Mammary epithelial cell (primary cell): ENCODE measurements around the gene VSIG10L2.

Experiments
- EZH2 ChIP-seq: IDR thresholded peaks from 2 replicates; pipeline ENCODE4 v1.6.1; 2012; ENCODE audit warnings: low read length, inconsistent platforms, borderline replicate concordance
- TF ChIP-seq, protein P1 (sequence below), 2 donors: IDR thresholded peaks in 1 of 2; conservative IDR thresholded peaks in 1 of 2; 2 replicates each; pipeline ENCODE4 v1.5.1; 2011 to 2012; ENCODE audit warnings: inconsistent platforms in 2 of 2, low read length in 2 of 2, mild to moderate bottlenecking in 2 of 2, control low read depth in 1 of 2, low read depth in 1 of 2; ENCODE audit not compliant: insufficient read depth in 1 of 2; ENCODE audit errors: extremely low read depth in 1 of 2

DNA sequence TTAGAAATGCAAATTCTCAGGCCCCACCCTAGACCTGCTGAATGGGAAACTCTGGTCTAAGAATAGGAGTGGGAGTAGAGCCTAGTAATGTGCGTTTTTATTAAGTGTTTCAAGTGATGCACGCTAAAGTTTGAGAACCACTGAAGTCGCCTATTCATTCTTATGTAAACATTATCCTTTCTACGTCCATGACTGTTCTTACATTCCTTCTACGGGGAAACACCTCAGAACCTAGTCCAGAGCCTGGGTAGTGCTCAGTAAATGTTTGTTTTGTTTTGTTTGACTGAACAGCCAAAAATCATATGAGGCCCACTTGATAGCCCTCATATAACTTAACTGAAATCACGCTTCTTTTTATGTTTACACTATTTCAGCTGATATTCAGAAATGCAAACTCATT, 29.8 kb downstream of the VSIG10L2 start:
- no peak for TF ChIP-seq EZH2
- TF ChIP-seq, protein P1, sequence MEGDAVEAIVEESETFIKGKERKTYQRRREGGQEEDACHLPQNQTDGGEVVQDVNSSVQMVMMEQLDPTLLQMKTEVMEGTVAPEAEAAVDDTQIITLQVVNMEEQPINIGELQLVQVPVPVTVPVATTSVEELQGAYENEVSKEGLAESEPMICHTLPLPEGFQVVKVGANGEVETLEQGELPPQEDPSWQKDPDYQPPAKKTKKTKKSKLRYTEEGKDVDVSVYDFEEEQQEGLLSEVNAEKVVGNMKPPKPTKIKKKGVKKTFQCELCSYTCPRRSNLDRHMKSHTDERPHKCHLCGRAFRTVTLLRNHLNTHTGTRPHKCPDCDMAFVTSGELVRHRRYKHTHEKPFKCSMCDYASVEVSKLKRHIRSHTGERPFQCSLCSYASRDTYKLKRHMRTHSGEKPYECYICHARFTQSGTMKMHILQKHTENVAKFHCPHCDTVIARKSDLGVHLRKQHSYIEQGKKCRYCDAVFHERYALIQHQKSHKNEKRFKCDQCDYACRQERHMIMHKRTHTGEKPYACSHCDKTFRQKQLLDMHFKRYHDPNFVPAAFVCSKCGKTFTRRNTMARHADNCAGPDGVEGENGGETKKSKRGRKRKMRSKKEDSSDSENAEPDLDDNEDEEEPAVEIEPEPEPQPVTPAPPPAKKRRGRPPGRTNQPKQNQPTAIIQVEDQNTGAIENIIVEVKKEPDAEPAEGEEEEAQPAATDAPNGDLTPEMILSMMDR (conservative IDR thresholded peaks at IDR 0.05 in 1 of 2, IDR thresholded peaks at IDR 0.05 in 1 of 2; ENCODE audit: extremely low read depth in 1 of 2, insufficient read depth in 1 of 2, low read depth in 1 of 2, low read length in 2 of 2): no peak
